Measurements from ENCODE around the gene TRMT11.

Gene TRMT11

GRCh38 chr6:126047648-126048047 is 61.3 kb downstream of the TRMT11 start:
- no peak overlapping the region for H3K9ac ChIP-seq (ENCODE audit: low read length)
- TF ChIP-seq CTCF (IDR thresholded peaks at IDR 0.05; ENCODE audit: insufficient read depth, low read length, poor library complexity, severe bottlenecking): no peak
- TF ChIP-seq EZH2phosphoT487 (conservative IDR thresholded peaks at IDR 0.05; ENCODE audit: low read length): no peak

DNA sequence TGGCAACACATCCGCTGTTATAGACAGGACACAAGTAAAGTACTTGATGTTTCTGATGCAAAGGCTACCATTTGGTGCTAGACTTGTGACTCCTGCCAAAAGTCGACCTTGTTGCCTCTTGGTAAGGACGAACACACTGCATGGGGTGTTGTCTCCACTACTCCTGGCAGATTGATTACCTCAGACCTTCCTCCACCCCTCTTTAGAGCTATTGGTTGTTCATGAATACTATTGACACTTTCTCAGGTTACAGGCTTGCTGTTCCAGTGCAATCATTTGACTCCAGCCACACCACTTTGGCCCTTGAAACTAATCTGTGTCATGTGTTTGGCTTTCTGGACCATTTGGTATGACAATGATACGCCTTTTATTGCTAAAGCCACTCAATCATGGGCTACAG is 62.3 kb downstream of the TRMT11 start:
- no peaks in the 10 kb centered on the region for H3K9me2 ChIP-seq (replicated peaks; ENCODE audit: insufficient read depth, low read length)
- H4K20me1 ChIP-seq (ENCODE audit: low read depth, low read length): no peaks in the 10 kb centered on the region
- H3K27me3 ChIP-seq (ENCODE audit: low read length): no peaks in the 10 kb centered on the region
- no peaks in the 10 kb centered on the region for H3K9me3 ChIP-seq (ENCODE audit: insufficient read depth, low read length)
- no peak overlapping the region for H3K4me2 ChIP-seq (ENCODE audit: low read depth, low read length, poor library complexity, severe bottlenecking)
- TF ChIP-seq EZH2phosphoT487 (conservative IDR thresholded peaks at IDR 0.05; ENCODE audit: low read length) (no peak), CTCF (IDR thresholded peaks at IDR 0.05; ENCODE audit: insufficient read depth, low read length, poor library complexity, severe bottlenecking) (no peak)
- no peak overlapping the region for H3K27ac ChIP-seq (ENCODE audit: low read depth, low read length)
- H2AFZ ChIP-seq (ENCODE audit: low read depth, low read length, severe bottlenecking): no peak overlapping the region
- H3K9ac ChIP-seq (ENCODE audit: low read length): no peak overlapping the region
- no peak overlapping the region for H3K4me3 ChIP-seq (ENCODE audit: insufficient read depth, low read length, poor library complexity, severe bottlenecking)
- H3K79me2 ChIP-seq (ENCODE audit: insufficient read depth, low read length): no peaks in the 10 kb centered on the region
- no peaks in the 10 kb centered on the region for H3F3A ChIP-seq (ENCODE audit: insufficient read depth)
- H3K36me3 ChIP-seq (ENCODE audit: low read length): no peaks in the 10 kb centered on the region

More at GRCh38 chr6:126047648-126048047, 61.3 kb downstream of the TRMT11 start:
- no peak overlapping the region for H2AFZ ChIP-seq (ENCODE audit: low read depth, low read length, severe bottlenecking)
- no peak overlapping the region for H3K4me3 ChIP-seq (ENCODE audit: insufficient read depth, low read length, poor library complexity, severe bottlenecking)
- H3K27ac ChIP-seq (ENCODE audit: low read depth, low read length): no peak overlapping the region
- H3F3A ChIP-seq (ENCODE audit: insufficient read depth): no peaks in the 10 kb centered on the region
- no peaks in the 10 kb centered on the region for H3K9me2 ChIP-seq (replicated peaks; ENCODE audit: insufficient read depth, low read length)
- no peak overlapping the region for H3K4me2 ChIP-seq (ENCODE audit: low read depth, low read length, poor library complexity, severe bottlenecking)
- H3K9me3 ChIP-seq (ENCODE audit: insufficient read depth, low read length): no peaks in the 10 kb centered on the region
- no peaks in the 10 kb centered on the region for H3K27me3 ChIP-seq (ENCODE audit: low read length)
- H3K79me2 ChIP-seq (ENCODE audit: insufficient read depth, low read length): no peaks in the 10 kb centered on the region
- peaks cover 2% of the 10 kb centered on the region; the same call in 1 of the 2 replicates for H3K36me3 ChIP-seq (ENCODE audit: low read length)
- H4K20me1 ChIP-seq (ENCODE audit: low read depth, low read length): no peaks in the 10 kb centered on the region

- no peak overlapping the region for H3K4me2 ChIP-seq (ENCODE audit: low read depth, low read length, poor library complexity, severe bottlenecking)
- H3K9ac ChIP-seq (ENCODE audit: low read length): no peak overlapping the region
- no peak overlapping the region for H2AFZ ChIP-seq (ENCODE audit: low read depth, low read length, severe bottlenecking)
- no peaks in the 10 kb centered on the region for H4K20me1 ChIP-seq (ENCODE audit: low read depth, low read length)
- H3K9me2 ChIP-seq (replicated peaks; ENCODE audit: insufficient read depth, low read length): no peaks in the 10 kb centered on the region
- TF ChIP-seq CTCF (IDR thresholded peaks at IDR 0.05; ENCODE audit: insufficient read depth, low read length, poor library complexity, severe bottlenecking) (no peak), EZH2phosphoT487 (conservative IDR thresholded peaks at IDR 0.05; ENCODE audit: low read length) (no peak)
- H3K9me3 ChIP-seq (ENCODE audit: insufficient read depth, low read length): no peaks in the 10 kb centered on the region
- no peaks in the 10 kb centered on the region for H3K27me3 ChIP-seq (ENCODE audit: low read length)
- H3K4me3 ChIP-seq (ENCODE audit: insufficient read depth, low read length, poor library complexity, severe bottlenecking): no peak overlapping the region
- H3K79me2 ChIP-seq (ENCODE audit: insufficient read depth, low read length): no peaks in the 10 kb centered on the region
- H3F3A ChIP-seq (ENCODE audit: insufficient read depth): no peaks in the 10 kb centered on the region
- H3K27ac ChIP-seq (ENCODE audit: low read depth, low read length): no peak overlapping the region
- no peaks in the 10 kb centered on the region for H3K36me3 ChIP-seq (ENCODE audit: low read length)
Observed at GRCh38 chr6:126050795-126051194, 64.5 kb downstream of the TRMT11 start.

Data from SU-DHL-6 (cell line).